Measurements from ENCODE around the gene TJP3. TPM values are rescaled to one million over a fixed set of nuclear protein-coding genes. Genes with fewer than 3 reads are reported as not detected.

TJP3 gene
- total RNA-seq, 4 donors from 2014 or later = 29.7 to 43.7 (median 39.8) TPM

DNA sequence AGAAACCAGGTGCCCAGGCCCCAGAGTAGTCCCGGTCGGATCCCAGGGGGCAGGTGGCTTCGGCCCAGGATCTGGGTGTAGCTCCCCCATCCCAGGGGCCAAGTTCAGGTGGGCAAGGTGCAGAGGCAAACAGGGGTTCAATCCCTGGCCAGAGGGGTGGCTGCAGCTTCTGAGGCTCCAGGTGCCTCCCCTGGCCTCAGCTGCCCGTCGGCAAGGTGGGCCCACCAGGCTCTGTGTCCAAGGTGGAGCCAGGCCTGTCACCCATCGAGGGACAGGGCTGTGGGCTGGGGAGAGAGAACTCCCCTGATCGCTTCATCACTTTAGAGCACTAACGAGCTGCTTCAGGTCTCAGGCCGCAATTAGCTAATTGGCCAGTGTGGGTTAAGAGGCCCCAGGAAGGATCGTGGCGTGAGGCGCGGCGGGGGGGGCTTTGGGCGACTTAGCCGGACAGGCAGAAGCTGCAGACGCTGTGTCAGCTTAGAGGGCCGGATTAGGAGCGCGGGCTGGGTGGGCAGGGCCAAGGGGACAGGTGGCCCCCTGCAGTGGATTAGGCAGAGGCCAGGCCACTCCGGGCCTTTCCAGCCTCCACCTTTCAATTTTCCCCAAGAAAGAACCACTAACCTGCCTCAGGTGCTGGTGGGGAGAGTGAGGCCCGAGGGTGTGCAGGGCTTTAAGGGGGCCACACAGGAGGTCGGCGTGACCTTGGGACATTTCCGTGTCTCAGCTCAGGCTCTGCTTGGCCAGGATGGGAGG lies 66.6 kb downstream of the TJP3 start:
- TF ChIP-seq POLR2A (IDR thresholded peaks at IDR 0.05) (no peak), CTCF (IDR thresholded peaks at IDR 0.05) (no peak)
- intact Hi-C loops (cut with DNase I) = no loop called here
- Histone ChIP-seq H3K4me3 (replicated peaks in 1 of 3) (no peak overlapping the region), H3K9me3 (no peaks in the 10 kb centered on the region), H3K27me3 (no peaks in the 10 kb centered on the region), H3K36me3 (no peaks in the 10 kb centered on the region), H3K27ac (no peak overlapping the region), H3K4me1 (no peaks in the 10 kb centered on the region)
- no peak for DNase-seq
- 54 to 61% methylated on average over 16 to 23 of the region's 25 CpGs for WGBS, 2 donors

DNA sequence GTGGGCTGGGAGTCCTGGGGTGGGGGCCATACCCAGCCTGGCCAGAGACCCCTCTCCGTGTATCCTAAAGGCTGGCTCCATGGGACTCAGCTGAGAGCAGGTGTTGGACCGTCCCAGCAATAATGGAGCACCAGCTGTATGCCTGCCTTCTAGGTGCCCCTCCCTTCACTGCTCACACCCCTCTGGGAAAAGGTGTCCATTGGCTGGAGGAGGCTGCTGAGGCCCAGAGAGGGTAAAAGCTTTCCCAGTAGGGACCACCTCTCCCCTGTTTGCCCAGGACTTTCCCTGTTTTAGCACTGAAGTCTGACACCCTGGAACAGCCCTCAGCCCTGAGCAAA lies 67.2 kb downstream of the TJP3 start:
- Histone ChIP-seq H3K27ac (no peak overlapping the region), H3K27me3 (no peaks in the 10 kb centered on the region), H3K36me3 (no peaks in the 10 kb centered on the region), H3K4me1 (no peaks in the 10 kb centered on the region), H3K4me3 (replicated peaks in 1 of 3) (no peak overlapping the region), H3K9me3 (no peaks in the 10 kb centered on the region)
- no peak for DNase-seq
- 92 to 100% methylated on average over 1 to 2 of the region's 2 CpGs for WGBS, 2 donors
- intact Hi-C loops (cut with DNase I) = no loop called here
- TF ChIP-seq CTCF (IDR thresholded peaks at IDR 0.05) (no peak), POLR2A (IDR thresholded peaks at IDR 0.05) (no peak)

- H3K27ac ChIP-seq = no peak overlapping the region
- no peaks in the 10 kb centered on the region for H3K27me3 ChIP-seq
- intact Hi-C loops (cut with DNase I) = no loop called here
- no peaks in the 10 kb centered on the region for H3K36me3 ChIP-seq
- H3K9me3 ChIP-seq = no peaks in the 10 kb centered on the region
- H3K4me1 ChIP-seq = no peaks in the 10 kb centered on the region
- DNase-seq = no peak
- TF ChIP-seq POLR2A (IDR thresholded peaks at IDR 0.05) = no peak
- WGBS, 2 donors = 93 to 97% methylated on average over 5 of the region's 5 CpGs
- H3K4me3 ChIP-seq (replicated peaks in 1 of 3) = no peak overlapping the region
These were observed 67.6 kb downstream of the TJP3 start for GRCh38 chr19:3775831-3776230.

DNA sequence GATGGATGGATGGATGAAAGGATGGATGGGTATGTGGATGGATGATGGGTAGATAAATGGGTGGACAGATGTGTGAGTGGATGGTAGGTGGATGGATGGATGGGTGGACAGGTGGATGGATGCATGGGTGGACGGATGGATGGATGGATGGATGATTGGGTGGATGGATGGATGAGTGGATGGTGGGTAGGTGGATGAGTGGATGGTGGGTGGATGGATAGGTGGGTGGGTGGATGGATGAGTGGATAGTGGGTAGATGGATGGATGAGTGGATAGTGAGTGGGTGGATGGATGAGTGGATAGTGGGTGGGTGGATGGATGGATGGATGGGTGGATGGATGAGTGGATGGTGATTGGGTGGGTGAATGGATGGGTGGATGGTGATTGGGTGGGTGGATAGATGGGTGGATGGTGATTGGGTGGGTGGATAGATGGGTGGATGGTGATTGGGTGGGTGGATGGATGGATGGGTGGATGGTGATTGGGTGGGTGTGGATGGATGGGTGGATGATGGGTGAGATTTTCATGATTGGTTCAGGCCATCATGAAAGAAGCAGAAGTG lies 68.4 kb downstream of the TJP3 start:
- H3K4me1 ChIP-seq = no peaks in the 10 kb centered on the region
- WGBS, 2 donors = 91 to 94% methylated on average over 1 of the region's 1 CpG
- no peaks in the 10 kb centered on the region for H3K36me3 ChIP-seq
- H3K27me3 ChIP-seq = no peaks in the 10 kb centered on the region
- no peak overlapping the region for H3K27ac ChIP-seq
- DNase-seq = no peak
- intact Hi-C loops (cut with DNase I) = no loop called here
- TF ChIP-seq POLR2A (IDR thresholded peaks at IDR 0.05) = no peak
- H3K9me3 ChIP-seq = no peaks in the 10 kb centered on the region
- no peak overlapping the region for H3K4me3 ChIP-seq (replicated peaks in 1 of 3)

- no peak for TF ChIP-seq CTCF (IDR thresholded peaks at IDR 0.05)
- no peak for TF ChIP-seq POLR2A (IDR thresholded peaks at IDR 0.05)
- no peaks in the 10 kb centered on the region for H3K27me3 ChIP-seq
- no peak for DNase-seq
- no peak overlapping the region for H3K4me3 ChIP-seq (replicated peaks in 1 of 3)
- no peak overlapping the region for H3K27ac ChIP-seq
- H3K9me3 ChIP-seq = no peaks in the 10 kb centered on the region
- 87 to 93% methylated on average over 11 to 24 of the region's 37 CpGs for WGBS, 2 donors
- no peaks in the 10 kb centered on the region for H3K4me1 ChIP-seq
- intact Hi-C loops (cut with DNase I) = no loop called here
- no peaks in the 10 kb centered on the region for H3K36me3 ChIP-seq
These were observed 70.1 kb downstream of the TJP3 start for GRCh38 chr19:3778104-3778867.
